HG03175 (cell line): Measurements from ENCODE around the gene WNT6.
"Not testable (repeated sequence)": the region's sequence is repeated elsewhere in the genome, so short reads cannot be mapped to it uniquely, and the experiment has no call there.

Experiments
- ATAC-seq: cut with Tn5 transposase; IDR thresholded peaks from one replicate; pipeline ENCODE4 v1.9.1; 2021; ENCODE audit warnings: mild to moderate bottlenecking, moderate library complexity; ENCODE audit not compliant: unreplicated experiment

WNT6 gene

GRCh38 chr2:218830526-218831306, 28.9 kb upstream of the WNT6 start:
- no peak for ATAC-seq

GRCh38 chr2:218831378-218831990, 28.1 kb upstream of the WNT6 start, which contains the start of gene PRKAG3:
Gene PRKAG3, minus strand, starts transcription at chr2:218831803.
- ATAC-seq: no peak

DNA sequence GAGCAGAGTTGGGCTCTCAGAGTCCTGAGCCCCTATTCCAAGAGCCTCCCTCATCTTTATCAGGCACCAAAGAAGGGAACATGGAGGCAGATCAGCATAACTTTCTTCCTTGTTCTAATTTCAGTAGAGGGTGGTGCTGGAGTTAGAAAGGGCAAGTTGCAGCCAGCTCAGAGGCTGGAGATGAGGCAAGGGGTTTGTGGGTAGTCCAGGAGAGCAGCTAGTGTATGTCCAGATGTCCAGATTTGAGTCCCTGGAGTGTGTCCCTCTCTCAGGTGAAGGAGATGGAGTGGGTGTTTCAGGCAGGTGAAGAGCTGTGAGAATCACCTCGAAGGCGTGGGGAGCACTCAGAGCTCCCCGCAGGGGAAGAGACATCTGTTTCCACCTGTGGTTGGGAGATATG, 27.5 kb upstream of the WNT6 start:
- ATAC-seq: no peak

DNA sequence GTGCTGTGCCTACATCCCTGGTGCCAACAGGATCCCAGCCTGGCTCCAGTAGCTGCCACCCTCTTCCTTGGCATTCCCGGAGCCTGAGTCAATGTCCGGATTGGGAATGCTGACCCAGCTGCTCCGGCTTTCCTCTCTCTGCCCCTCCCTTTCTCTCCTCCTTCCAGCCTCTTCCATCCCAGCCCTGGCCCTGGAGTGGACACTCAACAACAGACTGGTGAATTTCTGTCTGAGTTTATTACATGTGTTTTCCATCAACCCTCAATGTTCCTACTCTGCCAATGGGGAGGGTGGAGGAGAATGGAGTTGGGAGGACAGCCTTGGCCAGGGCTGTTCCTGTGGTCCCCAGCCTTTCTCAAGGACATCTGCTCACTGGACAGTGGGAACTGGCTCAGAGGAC, 27.1 kb upstream of the WNT6 start:
- ATAC-seq: no peak

DNA sequence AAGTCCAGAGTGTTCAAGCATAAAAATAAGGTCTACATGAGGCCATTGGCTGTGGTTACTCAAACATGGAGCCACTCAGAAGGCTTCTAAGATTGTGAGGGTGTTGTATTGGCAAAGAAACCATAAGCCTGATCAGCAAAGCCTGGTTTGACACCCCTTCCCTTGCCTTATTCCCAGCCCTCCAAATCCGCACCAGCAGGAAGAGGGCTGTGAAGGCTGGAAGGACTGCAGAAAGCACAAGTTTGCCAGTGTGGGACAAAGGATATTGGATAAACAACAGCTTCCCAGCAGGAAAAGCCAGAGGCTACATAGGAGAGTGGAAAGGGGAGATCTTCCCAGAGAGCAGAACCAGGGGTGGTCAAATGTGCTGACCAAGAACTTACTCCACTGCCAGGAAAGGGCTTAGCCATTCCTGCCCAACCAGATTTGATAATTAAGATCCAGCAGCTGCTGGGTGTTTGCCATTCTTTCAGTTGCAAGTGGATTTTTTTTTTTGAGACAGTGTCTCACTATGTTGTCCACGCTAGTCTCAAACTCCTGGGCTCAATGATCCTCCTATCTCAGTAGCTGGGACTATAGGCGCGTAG, 26.5 kb upstream of the WNT6 start:
- no peak for ATAC-seq

- ATAC-seq: no peak
These were observed 24.9 kb upstream of the WNT6 start for GRCh38 chr2:218834685-218835084.

DNA sequence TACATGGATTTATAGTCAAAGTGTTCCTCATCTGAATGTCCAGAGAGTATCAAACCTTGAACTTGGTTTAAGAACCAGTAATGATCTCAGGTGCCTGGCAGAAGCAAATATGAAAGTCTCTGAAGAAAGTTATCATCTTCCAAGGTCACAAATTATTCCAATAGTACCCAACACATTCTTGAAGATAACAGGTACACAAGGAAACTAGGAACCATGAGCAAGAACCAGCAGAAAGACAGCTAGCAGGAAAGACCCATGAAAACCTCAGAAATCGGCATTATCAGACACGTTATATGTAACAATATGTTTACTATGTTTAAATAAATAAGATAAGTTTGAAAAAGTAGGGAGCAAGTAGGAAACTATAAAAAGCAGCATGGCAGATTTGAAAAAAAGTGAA, 22.1 kb upstream of the WNT6 start:
- no peak for ATAC-seq

DNA sequence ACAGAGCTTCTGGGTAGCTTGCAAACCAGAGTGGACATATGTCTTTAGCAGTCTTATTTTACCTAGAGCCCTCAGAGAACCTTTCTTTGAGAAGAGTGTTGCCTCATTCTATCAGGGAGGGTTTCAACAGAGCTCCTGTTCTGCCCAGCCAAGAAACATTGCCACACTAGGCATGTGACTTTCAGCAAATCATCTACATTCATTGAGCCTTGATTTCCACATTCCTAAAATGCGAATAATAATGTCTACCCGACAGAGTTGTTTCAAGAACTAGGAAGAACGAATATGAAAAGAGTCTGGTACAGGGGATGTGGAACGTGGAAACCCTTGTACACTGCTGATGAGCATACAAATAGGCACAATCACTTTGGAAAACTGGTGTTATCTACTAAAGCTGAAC, 20.2 kb upstream of the WNT6 start:
- ATAC-seq: no peak

DNA sequence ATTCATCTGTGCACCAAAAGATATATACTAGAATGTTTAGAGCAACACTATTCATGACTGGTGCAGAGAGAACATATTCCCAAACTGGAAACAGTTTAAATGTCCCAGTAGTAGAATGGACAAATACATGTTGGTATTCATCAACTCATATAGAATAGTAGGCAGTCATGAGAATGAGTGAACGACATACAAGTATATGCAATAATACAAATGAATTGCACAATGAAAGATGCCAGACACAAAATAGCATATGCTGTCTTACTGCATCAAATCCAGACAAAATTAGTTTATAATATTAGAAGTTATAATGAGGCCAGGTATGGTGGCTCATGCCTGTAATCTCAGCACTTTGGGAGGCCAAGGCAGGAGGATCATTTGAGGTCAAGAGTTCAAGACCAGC, 19.7 kb upstream of the WNT6 start:
- ATAC-seq: no peak

DNA sequence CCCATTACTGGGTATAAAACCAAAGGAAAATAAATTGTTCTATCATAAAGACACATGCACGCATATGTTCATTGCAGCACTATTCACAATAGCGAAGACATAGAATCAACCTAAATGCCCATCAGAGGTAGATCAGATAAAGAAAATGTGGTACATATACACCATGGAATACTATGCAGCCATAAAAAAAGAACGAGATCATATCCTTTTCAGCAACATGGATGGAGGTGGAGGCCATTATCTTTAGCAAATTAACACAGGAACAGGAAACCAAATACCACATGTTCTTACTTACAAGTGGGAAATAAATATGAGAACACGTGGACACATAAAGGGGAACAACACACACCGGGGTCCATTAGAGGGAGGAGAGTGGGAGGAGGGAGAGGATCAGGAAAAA, 15.3 kb upstream of the WNT6 start:
- not testable (repeated sequence) for ATAC-seq

GRCh38 chr2:218846963-218847362, 12.6 kb upstream of the WNT6 start:
- ATAC-seq: not testable (repeated sequence)

GRCh38 chr2:218849721-218850120, 9.9 kb upstream of the WNT6 start:
- ATAC-seq: no peak

DNA sequence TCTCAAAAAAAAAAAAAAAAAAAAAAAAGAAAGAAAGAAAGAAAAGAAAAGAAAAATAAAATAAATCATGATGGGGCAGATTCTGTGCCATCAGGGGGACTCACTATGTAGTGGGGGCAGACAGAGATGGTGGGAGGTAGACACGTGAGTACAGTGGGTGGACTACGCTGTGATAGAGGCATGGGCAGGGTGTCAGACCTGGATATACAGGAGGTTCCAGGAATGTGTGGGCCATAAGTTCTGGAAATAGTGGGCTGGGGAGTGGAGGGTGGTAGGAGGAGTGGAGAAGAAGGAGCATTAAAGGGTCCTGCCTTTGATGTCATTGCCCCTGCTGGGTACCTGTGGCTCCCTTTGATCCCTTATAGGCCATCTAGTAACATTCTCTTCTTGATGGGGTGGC, 8.8 kb upstream of the WNT6 start:
- ATAC-seq: no peak

DNA sequence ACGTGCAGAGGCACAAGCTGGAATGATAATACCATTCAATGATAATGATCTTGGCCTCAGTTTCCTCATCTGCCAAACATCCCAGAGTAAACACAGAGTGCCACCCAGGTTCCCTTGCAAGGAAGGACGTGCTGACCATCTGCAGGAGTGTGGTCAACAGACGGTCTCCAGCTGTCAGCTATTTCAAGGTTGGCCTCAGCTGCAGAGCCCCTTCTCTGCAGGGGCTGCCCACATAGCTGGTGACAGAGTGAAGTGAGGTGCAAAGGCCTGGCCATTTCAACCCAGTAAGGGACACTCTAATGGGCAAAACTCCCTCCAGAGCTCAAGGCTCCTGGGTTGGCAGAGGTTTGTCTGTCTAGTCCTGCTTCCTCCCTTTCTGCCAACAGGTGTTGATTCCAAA, 8.3 kb upstream of the WNT6 start:
- ATAC-seq: no peak

GRCh38 chr2:218852911-218853667, 6.5 kb upstream of the WNT6 start:
- ATAC-seq: no peak

- no peak for ATAC-seq
These were observed 5.8 kb upstream of the WNT6 start for GRCh38 chr2:218853766-218854165.

- no peak for ATAC-seq
These were observed 4.7 kb upstream of the WNT6 start for GRCh38 chr2:218854860-218855259.

- ATAC-seq: no peak
These were observed 4.1 kb upstream of the WNT6 start for GRCh38 chr2:218855305-218856166.

- ATAC-seq: no peak
These were observed 3.3 kb upstream of the WNT6 start for GRCh38 chr2:218856167-218856895.

DNA sequence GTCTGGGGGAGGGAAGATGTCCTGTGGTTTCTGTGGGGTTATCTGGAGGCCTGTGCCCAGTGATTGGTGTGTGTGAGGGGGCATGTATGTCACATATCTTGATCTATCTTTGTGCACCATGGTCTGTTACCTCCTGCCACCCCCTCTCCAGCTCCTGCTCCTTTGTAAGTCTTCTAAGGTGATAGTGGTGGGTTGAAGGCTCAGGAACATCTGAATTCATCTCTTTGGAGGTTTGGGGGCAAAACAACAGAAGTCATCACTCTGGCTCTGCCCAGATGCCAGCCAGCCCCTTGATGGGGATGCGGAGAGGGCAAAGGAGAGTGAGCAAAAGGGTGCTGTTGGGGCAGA, 2.7 kb upstream of the WNT6 start:
- ATAC-seq: no peak
